Fibroblast of lung (primary cell): Measurements from ENCODE around the gene CAMTA1. TPM values are rescaled to one million over a fixed set of nuclear protein-coding genes. Genes with fewer than 3 reads are reported as not detected.
A peak's percentile ranks its signal among the peaks of the same experiment; 100 is the strongest.
"Not testable (repeated sequence)": the region's sequence is repeated elsewhere in the genome, so short reads cannot be mapped to it uniquely, and the experiment has no call there.

Source experiments
- DNase-seq, 2 donors: peaks; one replicate each; pipeline versions ENCODE4 v3.0.0 to v3.0.0-alpha.2; 2010; ENCODE audit warnings: low read depth in 2 of 2
- H2AFZ ChIP-seq: 2 replicates; pipeline ENCODE4 v1.5.1; 2012; ENCODE audit warnings: low read length, control low read depth, inconsistent platforms
- H3K27ac ChIP-seq: 2 replicates; pipeline ENCODE4 v1.5.1; 2011; ENCODE audit warnings: low read length, control low read depth; ENCODE audit not compliant: insufficient read depth
- H3K27me3 ChIP-seq: 2 replicates; pipeline ENCODE4 v1.5.1; 2011; ENCODE audit warnings: mild to moderate bottlenecking, low read length; ENCODE audit not compliant: control insufficient read depth, insufficient read depth
- H3K36me3 ChIP-seq: 2 replicates; pipeline ENCODE4 v1.5.1; 2011; ENCODE audit warnings: low read length; ENCODE audit not compliant: control insufficient read depth, insufficient read depth
- H3K4me1 ChIP-seq: 2 replicates; pipeline ENCODE4 v1.5.1; 2011; ENCODE audit warnings: low read length; ENCODE audit not compliant: control insufficient read depth, insufficient read depth; ENCODE audit errors: extremely low read depth
- H3K4me2 ChIP-seq: 2 replicates; pipeline ENCODE4 v1.5.1; 2011; ENCODE audit warnings: low read length, control low read depth; ENCODE audit not compliant: insufficient read depth; ENCODE audit errors: extremely low read depth
- H3K4me3 ChIP-seq, 4 experiments: fragments of 200-600 bp in 1 of 4; sonication (generic) in 1 of 4; replicated peaks in 1 of 4; 2 replicates each; pipeline ENCODE4 v1.5.1; 2011 to 2016; ENCODE audit warnings: low read length in 4 of 4, low read depth in 3 of 4, mild to moderate bottlenecking in 3 of 4, control low read depth in 2 of 4, inconsistent platforms in 1 of 4, mixed read lengths in 1 of 4; ENCODE audit not compliant: insufficient read depth in 1 of 4; ENCODE audit errors: control extremely low read depth in 1 of 4
- H3K79me2 ChIP-seq: 2 replicates; pipeline ENCODE4 v1.5.1; 2012; ENCODE audit warnings: mild to moderate bottlenecking, low read length, inconsistent platforms; ENCODE audit not compliant: control insufficient read depth, insufficient read depth
- H3K9ac ChIP-seq: 2 replicates; pipeline ENCODE4 v1.5.1; 2011; ENCODE audit warnings: mild to moderate bottlenecking, low read length, control low read depth; ENCODE audit not compliant: insufficient read depth
- H3K9me3 ChIP-seq: 2 replicates; pipeline ENCODE4 v1.5.1; 2012; ENCODE audit warnings: low read depth, low read length; ENCODE audit not compliant: control insufficient read depth, insufficient read depth
- H4K20me1 ChIP-seq: 2 replicates; pipeline ENCODE4 v1.5.1; 2011; ENCODE audit warnings: low read length; ENCODE audit not compliant: control insufficient read depth, insufficient read depth; ENCODE audit errors: extremely low read depth
- CTCF ChIP-seq, 2 donors: IDR thresholded peaks in 1 of 2; conservative IDR thresholded peaks in 1 of 2; 1 replicate in 1 of 2; 2 replicates in 1 of 2; pipeline ENCODE4 v1.5.1; 2011 to 2012; ENCODE audit warnings: low read length in 2 of 2, control low read depth in 1 of 2, inconsistent platforms in 1 of 2, low read depth in 1 of 2, mild to moderate bottlenecking in 1 of 2
- EZH2 ChIP-seq: IDR thresholded peaks from 2 replicates; pipeline ENCODE4 v1.5.1; 2012; ENCODE audit warnings: low read length, control low read depth, mild to moderate bottlenecking; ENCODE audit errors: missing control alignments
- polyA plus RNA-seq, 2 donors: library from polyadenylated mRNA; depleted of rRNA in 1 of 2; stranded (reverse) in 1 of 2; unstranded in 1 of 2; fragments of >200 nt; gene quantifications; 2 replicates each; pipeline ENCODE4 v1.2.1, GENCODE V29; 2011 to 2012; ENCODE audit warnings: missing spikeins in 1 of 2
- total RNA-seq: library from RNA; depleted of rRNA; stranded (reverse); fragments of >200 nt; gene quantifications from 2 replicates; pipeline ENCODE4 v1.2.1, GENCODE V29; 2014

The CAMTA1 gene
- total and polyA plus RNA-seq, 2 donors (not counting 1 experiment from before 2014, with no cell fraction given) = 47.6 to 86.0 TPM

DNA sequence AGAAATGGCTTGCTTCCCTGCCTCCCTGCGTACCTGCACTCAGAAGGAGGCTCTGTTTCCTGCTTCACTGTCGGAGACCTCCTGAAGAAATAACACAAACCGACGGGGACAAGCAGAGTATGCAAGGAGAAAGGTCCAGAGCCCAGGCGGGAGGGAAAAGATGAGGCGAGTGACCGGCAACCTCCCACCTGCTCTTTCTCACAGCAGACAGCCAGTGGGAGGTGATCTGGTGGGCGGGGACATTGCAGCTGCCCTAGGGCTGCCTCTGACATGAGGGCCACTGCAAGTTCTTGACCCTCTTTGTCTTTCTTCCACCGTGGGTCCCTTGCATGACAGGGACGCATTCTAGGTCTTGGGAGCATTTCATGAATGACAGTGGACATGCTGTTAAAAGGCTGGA is 368.2 kb downstream of the CAMTA1 start:
- Histone ChIP-seq H3K4me3 (no peak overlapping the region), H3K4me1 (no peaks in the 10 kb centered on the region), H2AFZ (no peak overlapping the region), H3K9ac (no peak overlapping the region), H3K36me3 (no peaks in the 10 kb centered on the region), H4K20me1 (no peaks in the 10 kb centered on the region), H3K9me3 (no peaks in the 10 kb centered on the region), H3K79me2 (no peaks in the 10 kb centered on the region), H3K27me3 (no peaks in the 10 kb centered on the region), H3K27ac (no peak overlapping the region), H3K4me2 (no peak overlapping the region)
- TF ChIP-seq CTCF (conservative IDR thresholded peaks at IDR 0.05 in 1 of 2, IDR thresholded peaks at IDR 0.05 in 1 of 2; ENCODE audit: low read depth in 1 of 2, low read length in 2 of 2) = no peak
- no peak for TF ChIP-seq EZH2
- DNase-seq = no peak

- DNase-seq = peak in 1 of 2 donors; percentile 5
- Histone ChIP-seq H3K27ac (no peak overlapping the region), H2AFZ (no peak overlapping the region), H3K36me3 (no peaks in the 10 kb centered on the region), H3K4me1 (no peaks in the 10 kb centered on the region), H3K4me2 (no peak overlapping the region), H3K9ac (no peak overlapping the region), H3K4me3 (no peak overlapping the region), H3K27me3 (no peaks in the 10 kb centered on the region), H3K79me2 (no peaks in the 10 kb centered on the region), H4K20me1 (no peaks in the 10 kb centered on the region), H3K9me3 (no peaks in the 10 kb centered on the region)
- no peak for TF ChIP-seq CTCF (conservative IDR thresholded peaks at IDR 0.05 in 1 of 2, IDR thresholded peaks at IDR 0.05 in 1 of 2; ENCODE audit: low read depth in 1 of 2, low read length in 2 of 2)
- TF ChIP-seq EZH2 = no peak
These were observed 374.0 kb downstream of the CAMTA1 start for GRCh38 chr1:7159116-7159781.

GRCh38 chr1:7168554-7168953 is 383.3 kb downstream of the CAMTA1 start:
- H3K27ac ChIP-seq, H3K27me3 ChIP-seq, H3K4me1 ChIP-seq, H4K20me1 ChIP-seq, H3K36me3 ChIP-seq, H3K4me2 ChIP-seq, H3K4me3 ChIP-seq, H3K9me3 ChIP-seq, H2AFZ ChIP-seq, H3K9ac ChIP-seq, DNase-seq, H3K79me2 ChIP-seq: not testable (repeated sequence)
